Astrocyte (in vitro differentiated cells and primary cell): ENCODE data around the gene SEMA6D.

Source experiments
- CTCF ChIP-seq: IDR thresholded peaks from 2 replicates; pipeline ENCODE4 v1.5.1; 2011; ENCODE audit warnings: low read depth, mild to moderate bottlenecking, inconsistent platforms, low read length, moderate library complexity; ENCODE audit not compliant: insufficient read depth
- EZH2 ChIP-seq: IDR thresholded peaks from 2 replicates; pipeline ENCODE4 v1.6.1; 2012; ENCODE audit warnings: mild to moderate bottlenecking, low read length, inconsistent platforms; ENCODE audit not compliant: insufficient read depth

- TF ChIP-seq CTCF (no peak), EZH2 (no peak)
Observed at GRCh38 chr15:47743886-47744285, 26.6 kb downstream of the SEMA6D start.
